ENCODE data around the gene PRDM15. TPM values are rescaled to one million over a fixed set of nuclear protein-coding genes. Genes with fewer than 3 reads are reported as not detected.
A peak's percentile ranks its signal among the peaks of the same experiment; 100 is the strongest.

PRDM15 gene
- total and polyA plus RNA-seq, 2 experiments from 2014 or later: 3.0 to 10.6 TPM

GRCh38 chr21:41795726-41796125 is 83.4 kb downstream of the PRDM15 start:
- H3K9me3 Mint-ChIP-seq: peaks cover 30% of the 10 kb centered on the region
- no peak overlapping the region for H2AFZ ChIP-seq
- no peak overlapping the region for H3K4me3 Mint-ChIP-seq
- H3K4me1 ChIP-seq (ENCODE audit: insufficient read depth): peaks cover 7% of the 10 kb centered on the region; the same call in 1 of the 2 replicates
- no peaks in the 10 kb centered on the region for H3F3A ChIP-seq (replicated peaks; ENCODE audit: low read depth)
- H3K36me3 ChIP-seq (ENCODE audit: insufficient read depth): peaks cover 4% of the 10 kb centered on the region; the same call in 1 of the 2 replicates
- H3K9me2 ChIP-seq (ENCODE audit: insufficient read depth): no peaks in the 10 kb centered on the region
- no peak overlapping the region for H3K4me2 ChIP-seq
- H3K27ac ChIP-seq (ENCODE audit: low read depth): no peak overlapping the region
- peaks cover 25% of the 10 kb centered on the region; the same call in 2 of the 3 replicates for H3K36me3 Mint-ChIP-seq (ENCODE audit: low read depth)
- H3K4me3 ChIP-seq: no peak overlapping the region
- ATAC-seq (peak; percentile 40; the same call in 1 of the 3 replicates), DNase-seq (ENCODE audit: low spot score) (no peak)
- H4K20me1 ChIP-seq (replicated peaks; ENCODE audit: insufficient read depth): no peaks in the 10 kb centered on the region
- TF ChIP-seq EZH2phosphoT487 (IDR thresholded peaks at IDR 0.05; ENCODE audit: unreplicated experiment) (no peak), STAT1 (IDR thresholded peaks at IDR 0.05; ENCODE audit: unreplicated experiment) (no peak), NANOG (IDR thresholded peaks at IDR 0.05; ENCODE audit: borderline replicate concordance) (no peak), ZNF331 (CRISPR knock-in tag; IDR thresholded peaks at IDR 0.05; ENCODE audit: low read depth) (no peak), CTCF (conservative IDR thresholded peaks at IDR 0.05; ENCODE audit: low read depth in 2 of 2) (no peak), REST (IDR thresholded peaks at IDR 0.05; ENCODE audit: unreplicated experiment) (no peak), CREB1 (CRISPR knock-in tag; IDR thresholded peaks at IDR 0.05; ENCODE audit: low read depth) (no peak), POLR2AphosphoS5 (IDR thresholded peaks at IDR 0.05; ENCODE audit: low read depth) (no peak)
- no peaks in the 10 kb centered on the region for H3K27me3 ChIP-seq (ENCODE audit: insufficient read depth)
- peaks cover 13% of the 10 kb centered on the region; the same call in 2 of the 3 replicates for H3K4me1 Mint-ChIP-seq
- H3K27ac Mint-ChIP-seq: no peak overlapping the region
- no peaks in the 10 kb centered on the region for H3K79me2 ChIP-seq (replicated peaks; ENCODE audit: insufficient read depth)
- H3K27me3 Mint-ChIP-seq (ENCODE audit: insufficient read depth, low read depth, poor library complexity): peaks cover 3% of the 10 kb centered on the region

DNA sequence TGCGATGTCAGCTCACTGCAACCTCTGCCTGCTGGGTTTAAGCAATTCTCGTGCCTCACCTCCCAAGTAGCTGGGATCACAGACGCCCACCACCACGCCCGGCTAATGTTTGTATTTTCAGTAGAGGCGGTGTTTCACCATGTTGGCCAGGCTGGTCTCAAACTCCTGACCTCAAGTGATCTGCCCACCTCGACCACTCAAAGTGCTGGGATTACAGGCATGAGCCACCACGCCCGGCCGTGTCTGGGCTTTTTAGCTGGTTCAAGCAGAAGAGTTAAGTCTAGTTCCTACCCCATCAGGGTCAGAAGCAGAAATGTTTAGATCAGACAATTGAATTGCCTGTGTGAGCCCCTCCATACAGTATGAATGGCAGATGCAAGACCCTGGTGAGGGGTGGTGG is 84.5 kb downstream of the PRDM15 start:
- H3K27ac Mint-ChIP-seq: no peak overlapping the region
- peaks cover 3% of the 10 kb centered on the region for H3K27me3 Mint-ChIP-seq (ENCODE audit: insufficient read depth, low read depth, poor library complexity)
- peaks cover 17% of the 10 kb centered on the region; the same call in 2 of the 3 replicates for H3K36me3 Mint-ChIP-seq (ENCODE audit: low read depth)
- peaks cover 30% of the 10 kb centered on the region for H3K9me3 Mint-ChIP-seq
- no peaks in the 10 kb centered on the region for H3K27me3 ChIP-seq (ENCODE audit: insufficient read depth)
- H3K27ac ChIP-seq (ENCODE audit: low read depth): no peak overlapping the region
- peaks cover 4% of the 10 kb centered on the region; the same call in 1 of the 2 replicates for H3K36me3 ChIP-seq (ENCODE audit: insufficient read depth)
- ATAC-seq (no peak), DNase-seq (ENCODE audit: low spot score) (no peak)
- H3F3A ChIP-seq (replicated peaks; ENCODE audit: low read depth): no peaks in the 10 kb centered on the region
- no peaks in the 10 kb centered on the region for H4K20me1 ChIP-seq (replicated peaks; ENCODE audit: insufficient read depth)
- peaks cover 13% of the 10 kb centered on the region; the same call in 2 of the 3 replicates for H3K4me1 Mint-ChIP-seq
- no peak overlapping the region for H3K4me2 ChIP-seq
- no peak for TF ChIP-seq NANOG (IDR thresholded peaks at IDR 0.05; ENCODE audit: borderline replicate concordance)
- TF ChIP-seq CREB1 (CRISPR knock-in tag; IDR thresholded peaks at IDR 0.05; ENCODE audit: low read depth): no peak
- no peak for TF ChIP-seq CTCF (conservative IDR thresholded peaks at IDR 0.05; ENCODE audit: low read depth in 2 of 2)
- TF ChIP-seq REST (IDR thresholded peaks at IDR 0.05; ENCODE audit: unreplicated experiment): no peak
- no peak for TF ChIP-seq POLR2AphosphoS5 (IDR thresholded peaks at IDR 0.05; ENCODE audit: low read depth)
- TF ChIP-seq EZH2phosphoT487 (IDR thresholded peaks at IDR 0.05; ENCODE audit: unreplicated experiment): no peak
- no peak overlapping the region for H3K4me3 ChIP-seq
- H3K9me2 ChIP-seq (ENCODE audit: insufficient read depth): no peaks in the 10 kb centered on the region
- H3K4me1 ChIP-seq (ENCODE audit: insufficient read depth): peaks cover 7% of the 10 kb centered on the region; the same call in 1 of the 2 replicates
- H3K79me2 ChIP-seq (replicated peaks; ENCODE audit: insufficient read depth): no peaks in the 10 kb centered on the region
- no peak overlapping the region for H3K4me3 Mint-ChIP-seq
- H2AFZ ChIP-seq: no peak overlapping the region

Data from GM23338 (cell line).